ENCODE results near the gene TNFRSF19.

The TNFRSF19 gene

GRCh38 chr13:23600100-23600499, 29.9 kb downstream of the TNFRSF19 start:
- H3K36me3 ChIP-seq (ENCODE audit: insufficient read depth): no peaks in the 10 kb centered on the region
- TF ChIP-seq, protein P1, sequence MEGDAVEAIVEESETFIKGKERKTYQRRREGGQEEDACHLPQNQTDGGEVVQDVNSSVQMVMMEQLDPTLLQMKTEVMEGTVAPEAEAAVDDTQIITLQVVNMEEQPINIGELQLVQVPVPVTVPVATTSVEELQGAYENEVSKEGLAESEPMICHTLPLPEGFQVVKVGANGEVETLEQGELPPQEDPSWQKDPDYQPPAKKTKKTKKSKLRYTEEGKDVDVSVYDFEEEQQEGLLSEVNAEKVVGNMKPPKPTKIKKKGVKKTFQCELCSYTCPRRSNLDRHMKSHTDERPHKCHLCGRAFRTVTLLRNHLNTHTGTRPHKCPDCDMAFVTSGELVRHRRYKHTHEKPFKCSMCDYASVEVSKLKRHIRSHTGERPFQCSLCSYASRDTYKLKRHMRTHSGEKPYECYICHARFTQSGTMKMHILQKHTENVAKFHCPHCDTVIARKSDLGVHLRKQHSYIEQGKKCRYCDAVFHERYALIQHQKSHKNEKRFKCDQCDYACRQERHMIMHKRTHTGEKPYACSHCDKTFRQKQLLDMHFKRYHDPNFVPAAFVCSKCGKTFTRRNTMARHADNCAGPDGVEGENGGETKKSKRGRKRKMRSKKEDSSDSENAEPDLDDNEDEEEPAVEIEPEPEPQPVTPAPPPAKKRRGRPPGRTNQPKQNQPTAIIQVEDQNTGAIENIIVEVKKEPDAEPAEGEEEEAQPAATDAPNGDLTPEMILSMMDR (conservative IDR thresholded peaks at IDR 0.05; ENCODE audit: low read depth, low read length): no peak

GRCh38 chr13:23600534-23600933, 30.3 kb downstream of the TNFRSF19 start:
- H3K4me3 ChIP-seq (IDR thresholded peaks at IDR 0.05; ENCODE audit: insufficient read depth, low read depth, low read length): no peak overlapping the region
- TF ChIP-seq, protein P1 (conservative IDR thresholded peaks at IDR 0.05; ENCODE audit: low read depth, low read length): no peak
- H3K9ac ChIP-seq: no peak overlapping the region

More at GRCh38 chr13:23600100-23600499, 29.9 kb downstream of the TNFRSF19 start:
- no peak overlapping the region for H2AFZ ChIP-seq (ENCODE audit: low read depth)
- H3K4me1 ChIP-seq (ENCODE audit: low read depth, poor library complexity, severe bottlenecking): no peaks in the 10 kb centered on the region
- H3K9ac ChIP-seq: no peak overlapping the region
- H3K27me3 ChIP-seq (ENCODE audit: insufficient read depth, low read depth): no peaks in the 10 kb centered on the region
- H4K20me1 ChIP-seq (ENCODE audit: insufficient read depth): no peaks in the 10 kb centered on the region
- H3K27ac ChIP-seq: no peak overlapping the region
- H3K79me2 ChIP-seq (ENCODE audit: insufficient read depth, low read depth): no peaks in the 10 kb centered on the region
- no peak overlapping the region for H3K4me3 ChIP-seq (IDR thresholded peaks at IDR 0.05; ENCODE audit: insufficient read depth, low read depth, low read length)
- no peak overlapping the region for H3K4me2 ChIP-seq

GRCh38 chr13:23605831-23606230, 35.6 kb downstream of the TNFRSF19 start:
- no peaks in the 10 kb centered on the region for H3K79me2 ChIP-seq (ENCODE audit: insufficient read depth, low read depth)
- H3K4me3 ChIP-seq (IDR thresholded peaks at IDR 0.05; ENCODE audit: insufficient read depth, low read depth, low read length): no peak overlapping the region
- H4K20me1 ChIP-seq (ENCODE audit: insufficient read depth): no peaks in the 10 kb centered on the region
- H2AFZ ChIP-seq (ENCODE audit: low read depth): no peak overlapping the region
- H3K4me2 ChIP-seq: no peak overlapping the region
- no peaks in the 10 kb centered on the region for H3K36me3 ChIP-seq (ENCODE audit: insufficient read depth)
- TF ChIP-seq, protein P1 (conservative IDR thresholded peaks at IDR 0.05; ENCODE audit: low read depth, low read length): no peak
- peaks cover 19% of the 10 kb centered on the region for H3K4me1 ChIP-seq (ENCODE audit: low read depth, poor library complexity, severe bottlenecking)
- no peak overlapping the region for H3K9ac ChIP-seq
- H3K27ac ChIP-seq: no peak overlapping the region
- no peaks in the 10 kb centered on the region for H3K27me3 ChIP-seq (ENCODE audit: insufficient read depth, low read depth)

More at GRCh38 chr13:23600534-23600933, 30.3 kb downstream of the TNFRSF19 start:
- no peak overlapping the region for H2AFZ ChIP-seq (ENCODE audit: low read depth)
- H3K4me1 ChIP-seq (ENCODE audit: low read depth, poor library complexity, severe bottlenecking): no peaks in the 10 kb centered on the region
- H3K79me2 ChIP-seq (ENCODE audit: insufficient read depth, low read depth): no peaks in the 10 kb centered on the region
- no peaks in the 10 kb centered on the region for H3K36me3 ChIP-seq (ENCODE audit: insufficient read depth)
- no peaks in the 10 kb centered on the region for H4K20me1 ChIP-seq (ENCODE audit: insufficient read depth)
- H3K27ac ChIP-seq: no peak overlapping the region
- H3K27me3 ChIP-seq (ENCODE audit: insufficient read depth, low read depth): no peaks in the 10 kb centered on the region
- H3K4me2 ChIP-seq: no peak overlapping the region

GRCh38 chr13:23608138-23608537, 37.9 kb downstream of the TNFRSF19 start:
- TF ChIP-seq, protein P1 (conservative IDR thresholded peaks at IDR 0.05; ENCODE audit: low read depth, low read length): no peak
- no peak overlapping the region for H3K4me3 ChIP-seq (IDR thresholded peaks at IDR 0.05; ENCODE audit: insufficient read depth, low read depth, low read length)
- no peak overlapping the region for H2AFZ ChIP-seq (ENCODE audit: low read depth)
- no peaks in the 10 kb centered on the region for H3K27me3 ChIP-seq (ENCODE audit: insufficient read depth, low read depth)
- H3K4me1 ChIP-seq (ENCODE audit: low read depth, poor library complexity, severe bottlenecking): peaks cover 19% of the 10 kb centered on the region
- H3K4me2 ChIP-seq: no peak overlapping the region
- H3K36me3 ChIP-seq (ENCODE audit: insufficient read depth): no peaks in the 10 kb centered on the region
- H3K27ac ChIP-seq: no peak overlapping the region
- no peaks in the 10 kb centered on the region for H4K20me1 ChIP-seq (ENCODE audit: insufficient read depth)
- H3K79me2 ChIP-seq (ENCODE audit: insufficient read depth, low read depth): no peaks in the 10 kb centered on the region
- H3K9ac ChIP-seq: no peak overlapping the region
